ENCODE measurements around the gene CTSF. TPM values are rescaled to one million over a fixed set of nuclear protein-coding genes. Genes with fewer than 3 reads are reported as not detected.
"Not testable (repeated sequence)": the region's sequence is repeated elsewhere in the genome, so short reads cannot be mapped to it uniquely, and the experiment has no call there.

Gene CTSF
- total RNA-seq, 1 donor from 2014 or later: 1.6 TPM

DNA sequence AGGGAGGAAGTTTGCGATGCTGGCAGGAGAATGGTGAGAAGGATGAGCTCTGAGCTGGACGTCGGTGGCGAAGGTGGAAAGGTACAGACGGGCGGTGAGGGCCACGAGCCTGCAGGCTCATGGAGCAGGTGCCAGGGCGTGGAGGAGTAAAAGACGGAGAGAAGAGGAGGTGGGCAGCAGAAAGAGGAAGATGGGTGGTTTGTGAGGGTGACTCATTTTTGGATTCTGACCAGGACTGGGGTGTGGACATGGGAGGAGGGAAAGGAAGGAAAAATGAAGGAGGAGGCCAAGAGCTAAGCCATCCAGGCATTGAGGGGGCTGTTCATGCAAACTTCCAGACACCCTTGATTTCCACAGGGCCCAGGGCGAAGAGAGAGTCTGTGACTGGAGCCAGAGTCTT lies 26.0 kb downstream of the CTSF start:
- no peak for FAIRE-seq
- Histone ChIP-seq H3K27me3 (ENCODE audit: control insufficient read depth, insufficient read depth, low read length) (peaks cover 2% of the 10 kb centered on the region), H3K36me3 (ENCODE audit: control insufficient read depth, insufficient read depth, low read length) (peaks cover 17% of the 10 kb centered on the region), H3K4me3 (ENCODE audit: low read depth, low read length) (no peak overlapping the region)
- peak; percentile 12 for DNase-seq (ENCODE audit: low read depth)
- no peak for TF ChIP-seq CTCF (IDR thresholded peaks at IDR 0.05; ENCODE audit: insufficient read depth, low read length, severe bottlenecking)

DNA sequence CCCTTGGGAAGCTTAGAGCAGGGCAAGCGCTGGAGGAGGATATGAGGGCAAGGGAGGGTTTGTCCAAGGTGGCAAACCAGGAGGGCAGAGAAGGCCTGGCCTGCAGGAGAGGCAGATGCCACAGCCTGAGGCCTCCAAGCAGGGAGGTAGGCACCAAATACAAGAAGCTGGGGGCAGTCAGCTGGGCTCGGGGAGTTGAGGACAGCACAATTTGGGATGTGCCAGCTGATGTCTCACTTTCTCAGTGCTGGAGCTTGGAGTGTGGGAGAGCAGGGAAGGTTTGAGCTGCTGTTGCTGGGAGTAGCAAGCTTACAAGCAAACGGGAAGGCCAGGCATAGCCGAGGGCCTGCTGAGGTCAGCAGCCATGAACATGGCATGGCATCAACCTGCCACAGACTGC lies 26.5 kb downstream of the CTSF start:
- no peak overlapping the region for H3K4me3 ChIP-seq (ENCODE audit: low read depth, low read length)
- H3K27me3 ChIP-seq (ENCODE audit: control insufficient read depth, insufficient read depth, low read length): peaks cover 2% of the 10 kb centered on the region
- no peak for FAIRE-seq
- no peak for DNase-seq (ENCODE audit: low read depth)
- no peak for TF ChIP-seq CTCF (IDR thresholded peaks at IDR 0.05; ENCODE audit: insufficient read depth, low read length, severe bottlenecking)
- H3K36me3 ChIP-seq (ENCODE audit: control insufficient read depth, insufficient read depth, low read length): peaks cover 18% of the 10 kb centered on the region

DNA sequence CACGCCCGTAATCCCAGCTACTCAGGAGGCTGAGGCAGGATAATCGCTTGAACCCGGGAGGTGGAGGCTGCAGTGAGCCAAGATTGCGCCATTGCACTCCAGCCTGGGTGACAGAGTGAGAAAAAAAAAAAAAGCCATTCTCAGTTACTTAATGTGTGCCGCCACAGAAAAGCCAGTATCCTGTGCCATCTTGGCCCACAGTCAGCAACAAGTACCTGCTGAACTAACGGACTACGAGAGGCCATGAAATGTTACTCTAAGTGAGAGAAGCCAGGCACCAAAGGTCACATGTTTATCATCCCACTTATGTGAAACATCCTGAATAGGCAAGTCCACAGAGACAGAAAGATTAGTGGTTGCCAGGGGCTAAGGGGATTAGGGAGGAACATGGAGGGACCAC lies 27.8 kb downstream of the CTSF start:
- H3K4me3 ChIP-seq (ENCODE audit: low read depth, low read length); FAIRE-seq; H3K27me3 ChIP-seq (ENCODE audit: control insufficient read depth, insufficient read depth, low read length); DNase-seq (ENCODE audit: low read depth): not testable (repeated sequence)
- peaks cover 18% of the 10 kb centered on the region for H3K36me3 ChIP-seq (ENCODE audit: control insufficient read depth, insufficient read depth, low read length)

GRCh38 chr11:66539870-66540213 lies 28.6 kb downstream of the CTSF start:
- H3K4me3 ChIP-seq (ENCODE audit: low read depth, low read length): no peak overlapping the region
- H3K27me3 ChIP-seq (ENCODE audit: control insufficient read depth, insufficient read depth, low read length): no peaks in the 10 kb centered on the region
- DNase-seq (ENCODE audit: low read depth) (no peak), FAIRE-seq (no peak)
- no peak for TF ChIP-seq CTCF (IDR thresholded peaks at IDR 0.05; ENCODE audit: insufficient read depth, low read length, severe bottlenecking)
- H3K36me3 ChIP-seq (ENCODE audit: control insufficient read depth, insufficient read depth, low read length): peaks cover 18% of the 10 kb centered on the region

DNA sequence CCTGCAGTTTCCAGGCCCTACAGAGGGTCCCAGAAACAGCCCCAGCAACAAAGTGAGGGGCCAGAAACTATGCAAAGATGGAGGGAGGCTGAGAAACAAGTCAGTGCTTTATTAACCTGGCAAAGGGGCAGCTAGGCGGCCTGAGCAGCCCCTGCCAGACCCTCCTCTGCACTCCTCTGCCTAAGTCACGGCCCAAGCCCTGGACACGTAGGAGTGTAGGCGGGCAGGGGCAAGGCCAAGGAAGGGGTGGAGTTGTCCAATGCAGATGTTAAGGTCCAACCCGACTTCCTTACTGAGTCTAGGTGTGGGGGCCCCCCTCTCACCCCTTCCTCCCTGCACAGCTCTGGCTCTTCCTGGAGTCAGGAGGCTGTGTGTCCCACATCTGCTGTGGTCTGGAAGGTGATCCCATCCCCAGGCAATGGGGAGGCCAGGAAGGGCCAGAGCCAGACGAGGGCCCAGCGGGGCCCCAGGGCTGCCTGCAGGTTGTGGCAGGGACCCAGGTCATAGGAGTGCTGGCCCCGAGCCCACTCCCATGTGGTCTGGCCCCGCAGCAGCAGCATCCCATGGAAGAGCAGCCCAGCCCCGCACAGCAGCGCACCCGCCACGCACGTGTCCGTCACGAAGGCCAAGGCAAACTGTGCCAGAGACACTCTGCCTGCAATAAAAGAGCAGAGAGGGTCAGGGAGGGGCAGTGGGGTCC lies 29.1 kb downstream of the CTSF start:
- H3K4me3 ChIP-seq (ENCODE audit: low read depth, low read length): no peak overlapping the region
- no peak for DNase-seq (ENCODE audit: low read depth)
- H3K36me3 ChIP-seq (ENCODE audit: control insufficient read depth, insufficient read depth, low read length): peaks cover 18% of the 10 kb centered on the region
- no peak for TF ChIP-seq CTCF (IDR thresholded peaks at IDR 0.05; ENCODE audit: insufficient read depth, low read length, severe bottlenecking)
- no peak for FAIRE-seq
- H3K27me3 ChIP-seq (ENCODE audit: control insufficient read depth, insufficient read depth, low read length): no peaks in the 10 kb centered on the region

DNA sequence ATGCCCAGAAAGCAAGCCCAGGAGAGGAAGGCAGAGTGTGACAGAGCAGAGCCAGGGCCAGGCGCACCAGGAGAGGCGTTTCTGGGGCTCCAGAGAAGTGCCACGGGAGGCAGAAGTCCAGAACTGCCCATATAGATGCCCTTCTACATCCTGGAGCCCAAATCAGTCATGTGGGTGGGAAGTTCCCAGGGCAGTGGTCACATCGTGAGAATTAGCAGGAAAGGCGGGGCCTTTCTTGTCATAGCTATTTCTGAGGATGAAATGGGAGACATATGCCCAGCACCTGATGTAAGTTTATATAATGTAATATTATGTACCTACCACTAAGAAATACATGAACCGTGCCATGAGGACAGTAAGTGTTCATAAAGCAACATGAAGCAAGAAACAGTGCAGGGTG lies 35.6 kb downstream of the CTSF start:
- H3K36me3 ChIP-seq (ENCODE audit: control insufficient read depth, insufficient read depth, low read length): peaks cover 3% of the 10 kb centered on the region
- no peaks in the 10 kb centered on the region for H3K27me3 ChIP-seq (ENCODE audit: control insufficient read depth, insufficient read depth, low read length)
- no peak for TF ChIP-seq CTCF (IDR thresholded peaks at IDR 0.05; ENCODE audit: insufficient read depth, low read length, severe bottlenecking)
- no peak overlapping the region for H3K4me3 ChIP-seq (ENCODE audit: low read depth, low read length)
- no peak for FAIRE-seq
- no peak for DNase-seq (ENCODE audit: low read depth)
